C4-2B (cell line): ENCODE results near the gene TMEM139.

ENCODE experiments used
- CTCF ChIP-seq: fragments of 450-650 bp; conservative IDR thresholded peaks from 2 replicates; pipeline ENCODE4 v1.5.1; 2017; ENCODE audit warnings: mild to moderate bottlenecking
- ZFX ChIP-seq: fragments of 450-650 bp; IDR thresholded peaks from 2 replicates; pipeline ENCODE4 v1.6.1; 2017

- TF ChIP-seq CTCF (no peak), ZFX (no peak)
Measured at GRCh38 chr7:143331179-143331801, 46.5 kb downstream of the TMEM139 start.
